HepG2 (cell line): ENCODE results near the gene FBXL12.

Experiments used
- ATF7 ChIP-seq, 2 experiments: fragments of 450-650 bp in 1 of 2; sonication (generic) in 1 of 2; formaldehyde crosslinking in 1 of 2; IDR thresholded peaks; 2 replicates each; pipeline versions ENCODE4 v1.4.0 to v1.6.1; 2016 to 2020; ENCODE audit warnings: antibody characterized with exemption in 1 of 2, mild to moderate bottlenecking in 1 of 2, missing genetic modification reagents in 1 of 2
- HNF4G ChIP-seq, 2 experiments: sonication (generic) in 1 of 2; formaldehyde crosslinking in 1 of 2; IDR thresholded peaks; 2 replicates each; pipeline versions ENCODE4 v1.4.0 to v1.6.1; 2011 to 2020; ENCODE audit warnings: borderline replicate concordance in 2 of 2, low read depth in 2 of 2, mild to moderate bottlenecking in 2 of 2, low read length in 1 of 2, missing genetic modification reagents in 1 of 2, moderate library complexity in 1 of 2
- NFIB ChIP-seq: sonication (generic); formaldehyde crosslinking; IDR thresholded peaks from 2 replicates; pipeline ENCODE4 v1.9.0; 2021; ENCODE audit warnings: missing genetic modification reagents, mild to moderate bottlenecking, borderline replicate concordance
- TBP ChIP-seq: sonication (generic); formaldehyde crosslinking; IDR thresholded peaks from 2 replicates; pipeline ENCODE4 v1.5.0; 2020; ENCODE audit warnings: missing genetic modification reagents
- ZNF143 ChIP-seq: sonication (generic); formaldehyde crosslinking; IDR thresholded peaks from 2 replicates; pipeline ENCODE4 v1.4.0; 2020; ENCODE audit warnings: missing genetic modification reagents
- ZNF558 ChIP-seq: sonication (generic); formaldehyde crosslinking; IDR thresholded peaks from 2 replicates; pipeline ENCODE4 v1.9.0; 2022; ENCODE audit warnings: mild to moderate bottlenecking, missing genetic modification reagents, borderline replicate concordance
- TF ChIP-seq, protein P1 (sequence below): sonication (generic); formaldehyde crosslinking; IDR thresholded peaks from 2 replicates; pipeline ENCODE4 v1.4.0; 2020; ENCODE audit warnings: missing genetic modification reagents, borderline replicate concordance
- TF ChIP-seq, protein P2 (sequence below): sonication (generic); formaldehyde crosslinking; IDR thresholded peaks from 2 replicates; pipeline ENCODE4 v1.5.0; 2020; ENCODE audit warnings: mild to moderate bottlenecking, missing genetic modification reagents, moderate library complexity
- TF ChIP-seq, protein P3 (sequence below): sonication (generic); formaldehyde crosslinking; IDR thresholded peaks from 2 replicates; pipeline ENCODE4 v1.4.0; 2020; ENCODE audit warnings: missing genetic modification reagents
- TF ChIP-seq, protein P4 (sequence below): sonication (generic); formaldehyde crosslinking; IDR thresholded peaks from one replicate; pipeline ENCODE4 v1.5.1; 2020; ENCODE audit warnings: mild to moderate bottlenecking, missing genetic modification reagents; ENCODE audit errors: not compliant biosample characterization

DNA sequence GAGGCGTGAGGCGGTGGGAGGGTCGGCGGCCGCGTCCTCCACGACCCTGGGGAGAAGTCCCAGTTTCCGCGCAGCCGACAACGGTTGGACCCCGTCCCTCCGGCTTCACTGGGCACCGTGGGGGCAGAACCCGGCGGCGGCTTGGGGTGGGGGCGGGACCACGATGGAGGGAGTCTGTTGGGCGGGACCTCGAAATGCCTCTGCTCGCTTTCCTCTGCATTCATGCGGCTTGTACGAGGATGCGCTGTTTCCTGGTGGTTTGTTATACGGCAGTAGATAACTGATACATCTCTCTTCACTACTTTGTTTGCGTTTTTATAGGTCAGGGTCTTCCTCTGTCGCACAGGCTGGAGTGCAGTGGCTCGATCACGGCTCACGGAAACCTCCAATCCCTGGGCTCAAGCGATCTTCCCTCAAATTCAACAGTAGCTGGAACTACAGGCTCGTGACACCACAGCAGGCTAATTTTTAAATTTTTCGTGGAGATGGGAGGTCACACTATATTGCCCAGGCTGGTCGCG is 25.7 kb downstream of the FBXL12 start:
- TF ChIP-seq ATF7 (IDR thresholded peaks at IDR 0.05) = no peak
- TF ChIP-seq ATF7 (CRISPR knock-in tag; IDR thresholded peaks at IDR 0.05) = no peak
- no peak for TF ChIP-seq ZNF558 (CRISPR knock-in tag)
- no peak for TF ChIP-seq HNF4G (IDR thresholded peaks at IDR 0.05; ENCODE audit: borderline replicate concordance, low read depth, low read length)
- TF ChIP-seq HNF4G (CRISPR knock-in tag; IDR thresholded peaks at IDR 0.05; ENCODE audit: borderline replicate concordance, low read depth) = no peak
- TF ChIP-seq, protein P1, sequence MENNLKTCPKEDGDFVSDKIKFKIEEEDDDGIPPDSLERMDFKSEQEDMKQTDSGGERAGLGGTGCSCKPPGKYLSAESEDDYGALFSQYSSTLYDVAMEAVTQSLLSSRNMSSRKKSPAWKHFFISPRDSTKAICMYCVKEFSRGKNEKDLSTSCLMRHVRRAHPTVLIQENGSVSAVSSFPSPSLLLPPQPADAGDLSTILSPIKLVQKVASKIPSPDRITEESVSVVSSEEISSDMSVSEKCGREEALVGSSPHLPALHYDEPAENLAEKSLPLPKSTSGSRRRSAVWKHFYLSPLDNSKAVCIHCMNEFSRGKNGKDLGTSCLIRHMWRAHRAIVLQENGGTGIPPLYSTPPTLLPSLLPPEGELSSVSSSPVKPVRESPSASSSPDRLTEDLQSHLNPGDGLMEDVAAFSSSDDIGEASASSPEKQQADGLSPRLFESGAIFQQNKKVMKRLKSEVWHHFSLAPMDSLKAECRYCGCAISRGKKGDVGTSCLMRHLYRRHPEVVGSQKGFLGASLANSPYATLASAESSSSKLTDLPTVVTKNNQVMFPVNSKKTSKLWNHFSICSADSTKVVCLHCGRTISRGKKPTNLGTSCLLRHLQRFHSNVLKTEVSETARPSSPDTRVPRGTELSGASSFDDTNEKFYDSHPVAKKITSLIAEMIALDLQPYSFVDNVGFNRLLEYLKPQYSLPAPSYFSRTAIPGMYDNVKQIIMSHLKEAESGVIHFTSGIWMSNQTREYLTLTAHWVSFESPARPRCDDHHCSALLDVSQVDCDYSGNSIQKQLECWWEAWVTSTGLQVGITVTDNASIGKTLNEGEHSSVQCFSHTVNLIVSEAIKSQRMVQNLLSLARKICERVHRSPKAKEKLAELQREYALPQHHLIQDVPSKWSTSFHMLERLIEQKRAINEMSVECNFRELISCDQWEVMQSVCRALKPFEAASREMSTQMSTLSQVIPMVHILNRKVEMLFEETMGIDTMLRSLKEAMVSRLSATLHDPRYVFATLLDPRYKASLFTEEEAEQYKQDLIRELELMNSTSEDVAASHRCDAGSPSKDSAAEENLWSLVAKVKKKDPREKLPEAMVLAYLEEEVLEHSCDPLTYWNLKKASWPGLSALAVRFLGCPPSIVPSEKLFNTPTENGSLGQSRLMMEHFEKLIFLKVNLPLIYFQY = no peak
- TF ChIP-seq, protein P2, sequence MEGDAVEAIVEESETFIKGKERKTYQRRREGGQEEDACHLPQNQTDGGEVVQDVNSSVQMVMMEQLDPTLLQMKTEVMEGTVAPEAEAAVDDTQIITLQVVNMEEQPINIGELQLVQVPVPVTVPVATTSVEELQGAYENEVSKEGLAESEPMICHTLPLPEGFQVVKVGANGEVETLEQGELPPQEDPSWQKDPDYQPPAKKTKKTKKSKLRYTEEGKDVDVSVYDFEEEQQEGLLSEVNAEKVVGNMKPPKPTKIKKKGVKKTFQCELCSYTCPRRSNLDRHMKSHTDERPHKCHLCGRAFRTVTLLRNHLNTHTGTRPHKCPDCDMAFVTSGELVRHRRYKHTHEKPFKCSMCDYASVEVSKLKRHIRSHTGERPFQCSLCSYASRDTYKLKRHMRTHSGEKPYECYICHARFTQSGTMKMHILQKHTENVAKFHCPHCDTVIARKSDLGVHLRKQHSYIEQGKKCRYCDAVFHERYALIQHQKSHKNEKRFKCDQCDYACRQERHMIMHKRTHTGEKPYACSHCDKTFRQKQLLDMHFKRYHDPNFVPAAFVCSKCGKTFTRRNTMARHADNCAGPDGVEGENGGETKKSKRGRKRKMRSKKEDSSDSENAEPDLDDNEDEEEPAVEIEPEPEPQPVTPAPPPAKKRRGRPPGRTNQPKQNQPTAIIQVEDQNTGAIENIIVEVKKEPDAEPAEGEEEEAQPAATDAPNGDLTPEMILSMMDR (CRISPR knock-in tag) = no peak
- TF ChIP-seq, protein P3, sequence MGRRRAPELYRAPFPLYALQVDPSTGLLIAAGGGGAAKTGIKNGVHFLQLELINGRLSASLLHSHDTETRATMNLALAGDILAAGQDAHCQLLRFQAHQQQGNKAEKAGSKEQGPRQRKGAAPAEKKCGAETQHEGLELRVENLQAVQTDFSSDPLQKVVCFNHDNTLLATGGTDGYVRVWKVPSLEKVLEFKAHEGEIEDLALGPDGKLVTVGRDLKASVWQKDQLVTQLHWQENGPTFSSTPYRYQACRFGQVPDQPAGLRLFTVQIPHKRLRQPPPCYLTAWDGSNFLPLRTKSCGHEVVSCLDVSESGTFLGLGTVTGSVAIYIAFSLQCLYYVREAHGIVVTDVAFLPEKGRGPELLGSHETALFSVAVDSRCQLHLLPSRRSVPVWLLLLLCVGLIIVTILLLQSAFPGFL (CRISPR knock-in tag) = no peak
- TF ChIP-seq, protein P4, sequence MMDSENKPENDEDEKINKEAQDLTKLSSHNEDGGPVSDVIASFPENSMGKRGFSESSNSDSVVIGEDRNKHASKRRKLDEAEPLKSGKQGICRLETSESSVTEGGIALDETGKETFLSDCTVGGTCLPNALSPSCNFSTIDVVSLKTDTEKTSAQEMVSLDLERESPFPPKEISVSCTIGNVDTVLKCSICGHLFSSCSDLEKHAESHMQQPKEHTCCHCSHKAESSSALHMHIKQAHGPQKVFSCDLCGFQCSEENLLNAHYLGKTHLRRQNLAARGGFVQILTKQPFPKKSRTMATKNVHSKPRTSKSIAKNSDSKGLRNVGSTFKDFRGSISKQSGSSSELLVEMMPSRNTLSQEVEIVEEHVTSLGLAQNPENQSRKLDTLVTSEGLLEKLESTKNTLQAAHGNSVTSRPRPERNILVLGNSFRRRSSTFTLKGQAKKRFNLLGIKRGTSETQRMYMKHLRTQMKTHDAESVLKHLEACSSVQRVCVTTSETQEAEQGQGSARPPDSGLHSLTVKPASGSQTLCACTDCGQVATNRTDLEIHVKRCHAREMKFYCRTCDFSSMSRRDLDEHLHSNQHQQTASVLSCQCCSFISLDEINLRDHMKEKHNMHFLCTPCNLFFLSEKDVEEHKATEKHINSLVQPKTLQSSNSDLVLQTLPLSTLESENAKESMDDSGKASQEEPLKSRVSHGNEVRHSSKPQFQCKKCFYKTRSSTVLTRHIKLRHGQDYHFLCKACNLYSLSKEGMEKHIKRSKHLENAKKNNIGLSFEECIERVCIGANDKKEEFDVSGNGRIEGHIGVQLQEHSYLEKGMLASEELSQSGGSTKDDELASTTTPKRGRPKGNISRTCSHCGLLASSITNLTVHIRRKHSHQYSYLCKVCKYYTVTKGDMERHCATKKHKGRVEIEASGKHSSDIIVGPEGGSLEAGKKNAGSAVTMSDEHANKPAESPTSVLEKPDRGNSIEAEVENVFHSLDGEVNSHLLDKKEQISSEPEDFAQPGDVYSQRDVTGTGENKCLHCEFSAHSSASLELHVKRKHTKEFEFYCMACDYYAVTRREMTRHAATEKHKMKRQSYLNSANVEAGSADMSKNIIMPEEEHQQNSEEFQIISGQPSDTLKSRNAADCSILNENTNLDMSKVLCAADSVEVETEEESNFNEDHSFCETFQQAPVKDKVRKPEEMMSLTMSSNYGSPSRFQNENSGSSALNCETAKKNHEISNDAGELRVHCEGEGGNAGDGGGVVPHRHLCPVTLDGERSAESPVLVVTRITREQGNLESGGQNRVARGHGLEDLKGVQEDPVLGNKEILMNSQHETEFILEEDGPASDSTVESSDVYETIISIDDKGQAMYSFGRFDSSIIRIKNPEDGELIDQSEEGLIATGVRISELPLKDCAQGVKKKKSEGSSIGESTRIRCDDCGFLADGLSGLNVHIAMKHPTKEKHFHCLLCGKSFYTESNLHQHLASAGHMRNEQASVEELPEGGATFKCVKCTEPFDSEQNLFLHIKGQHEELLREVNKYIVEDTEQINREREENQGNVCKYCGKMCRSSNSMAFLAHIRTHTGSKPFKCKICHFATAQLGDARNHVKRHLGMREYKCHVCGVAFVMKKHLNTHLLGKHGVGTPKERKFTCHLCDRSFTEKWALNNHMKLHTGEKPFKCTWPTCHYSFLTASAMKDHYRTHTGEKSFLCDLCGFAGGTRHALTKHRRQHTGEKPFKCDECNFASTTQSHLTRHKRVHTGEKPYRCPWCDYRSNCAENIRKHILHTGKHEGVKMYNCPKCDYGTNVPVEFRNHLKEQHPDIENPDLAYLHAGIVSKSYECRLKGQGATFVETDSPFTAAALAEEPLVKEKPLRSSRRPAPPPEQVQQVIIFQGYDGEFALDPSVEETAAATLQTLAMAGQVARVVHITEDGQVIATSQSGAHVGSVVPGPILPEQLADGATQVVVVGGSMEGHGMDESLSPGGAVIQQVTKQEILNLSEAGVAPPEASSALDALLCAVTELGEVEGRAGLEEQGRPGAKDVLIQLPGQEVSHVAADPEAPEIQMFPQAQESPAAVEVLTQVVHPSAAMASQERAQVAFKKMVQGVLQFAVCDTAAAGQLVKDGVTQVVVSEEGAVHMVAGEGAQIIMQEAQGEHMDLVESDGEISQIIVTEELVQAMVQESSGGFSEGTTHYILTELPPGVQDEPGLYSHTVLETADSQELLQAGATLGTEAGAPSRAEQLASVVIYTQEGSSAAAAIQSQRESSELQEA = no peak
- no peak for TF ChIP-seq ZNF143 (CRISPR knock-in tag)
- no peak for TF ChIP-seq NFIB (CRISPR knock-in tag)
- no peak for TF ChIP-seq TBP
